GM21447 (cell line): Measurements from ENCODE around the gene STEAP1B.

Experiments used
- ATAC-seq: cut with Tn5 transposase; IDR thresholded peaks from one replicate; pipeline ENCODE4 v1.9.1; 2021; ENCODE audit not compliant: unreplicated experiment

Gene STEAP1B

GRCh38 chr7:22373911-22374310 is 126.1 kb downstream of the STEAP1B start:
- no peak for ATAC-seq

GRCh38 chr7:22373388-22373787 is 126.6 kb downstream of the STEAP1B start:
- ATAC-seq = no peak

GRCh38 chr7:22372863-22373262 is 127.1 kb downstream of the STEAP1B start:
- no peak for ATAC-seq

GRCh38 chr7:22371878-22372277 is 128.1 kb downstream of the STEAP1B start:
- no peak for ATAC-seq
